Esophagus muscularis mucosa (tissue), 4 donors: ENCODE data around the gene LHX8.

Experiments used
- CTCF ChIP-seq, 3 experiments: fragments of 200-600 bp in 2 of 3; fragments of 450-650 bp in 1 of 3; sonication (generic) in 2 of 3; IDR thresholded peaks; one replicate each; pipeline ENCODE4 v1.5.1; 2017 to 2019; ENCODE audit warnings: antibody characterized with exemption in 3 of 3, mild to moderate bottlenecking in 2 of 3, moderate library complexity in 1 of 3
- EP300 ChIP-seq: sonication (generic); formaldehyde crosslinking; IDR thresholded peaks from one replicate; pipeline ENCODE4 v1.6.1; 2017; ENCODE audit warnings: antibody characterized with exemption
- POLR2A ChIP-seq: fragments of 450-650 bp; IDR thresholded peaks from one replicate; pipeline ENCODE4 v1.6.1; 2017; ENCODE audit warnings: antibody characterized with exemption, moderate library complexity, mild to moderate bottlenecking, low read depth
- POLR2AphosphoS5 ChIP-seq, 2 donors: sonication (generic); formaldehyde crosslinking; IDR thresholded peaks; one replicate each; pipeline ENCODE4 v1.6.1; 2017; ENCODE audit warnings: antibody characterized with exemption in 2 of 2

DNA sequence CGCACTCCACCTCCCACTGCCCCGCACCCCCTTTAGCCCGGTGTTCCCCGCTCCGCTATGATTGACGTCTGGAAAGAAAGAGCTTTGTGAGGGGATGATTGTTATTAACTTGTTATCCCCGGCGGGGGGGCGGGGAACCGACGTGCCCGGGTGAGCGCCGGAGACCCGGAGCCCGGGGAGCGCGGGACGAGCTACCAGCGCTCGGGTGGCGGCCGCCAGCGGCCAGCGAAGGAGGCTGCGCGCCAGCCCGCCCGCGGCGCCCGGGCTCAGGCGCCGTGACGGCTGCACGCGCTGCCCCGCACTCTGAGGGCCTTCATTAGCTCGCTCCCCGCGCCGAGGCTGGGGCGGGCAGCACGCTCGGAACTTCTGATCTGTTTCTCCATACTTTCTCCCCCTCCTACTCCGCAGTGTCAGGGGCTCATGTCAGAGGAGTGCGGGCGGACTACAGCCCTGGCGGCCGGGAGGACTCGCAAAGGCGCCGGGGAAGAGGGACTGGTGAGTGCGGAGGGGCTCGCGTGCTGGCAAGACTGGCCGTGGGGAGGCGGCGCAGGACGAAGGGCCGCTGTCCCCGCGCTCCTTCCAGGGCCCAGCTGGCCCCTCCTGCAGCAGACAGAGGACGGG is 2.1 kb downstream of the LHX8 start:
- TF ChIP-seq POLR2A: no peak
- TF ChIP-seq CTCF (IDR thresholded peaks at IDR 0.05): no peak
- TF ChIP-seq EP300: no peak
- TF ChIP-seq POLR2AphosphoS5 (IDR thresholded peaks at IDR 0.05): no peak
